Testis (tissue), 3 donors: ENCODE results near the gene SARDH. TPM values are rescaled to one million over a fixed set of nuclear protein-coding genes. Genes with fewer than 3 reads are reported as not detected.

Experiments
- DNase-seq: peaks from one replicate; pipeline ENCODE4 v3.0.0-alpha.2; 2019
- H3K27ac ChIP-seq, 2 donors: fragments of 200-600 bp; sonication (generic); one replicate each; pipeline ENCODE4 v1.5.1; 2019
- H3K27me3 ChIP-seq: fragments of 200-600 bp; sonication (generic); one replicate; pipeline ENCODE4 v1.5.1; 2019
- H3K36me3 ChIP-seq: fragments of 200-600 bp; sonication (generic); one replicate; pipeline ENCODE4 v1.5.1; 2017; ENCODE audit warnings: low read depth; ENCODE audit errors: missing control alignments
- H3K4me1 ChIP-seq: fragments of 200-600 bp; sonication (generic); one replicate; pipeline ENCODE4 v1.5.1; 2019
- H3K4me3 ChIP-seq, 2 donors: fragments of 200-600 bp; sonication (generic); one replicate each; pipeline ENCODE4 v1.5.1; 2017 to 2019
- H3K9me3 ChIP-seq: fragments of 200-600 bp; sonication (generic); one replicate; pipeline ENCODE4 v1.5.1; 2017
- POLR2A ChIP-seq: fragments of 450-650 bp; IDR thresholded peaks from one replicate; pipeline ENCODE4 v1.6.1; 2017; ENCODE audit warnings: antibody characterized with exemption, mild to moderate bottlenecking, moderate library complexity
- WGBS, 2 donors: methylation state at CpG; one replicate each; pipeline ENCODE4 v1.1.5; 2018; 5-methylcytosine and 5-hydroxymethylcytosine counted together
- intact Hi-C: fragments of 100-400 bp; cut with DNase I; formaldehyde crosslinking; loops from one replicate; pipeline ENCODE4 v1.15.1; 2023; ENCODE audit warnings: low total_unique reads
- polyA plus RNA-seq: library from polyadenylated mRNA; stranded (reverse); fragments of 350-450 nt; fragmentation: Illumina TruSeq; extraction: RNeasy Lipid Tissue Mini Kit (QIAGEN cat#74804); gene quantifications from one replicate; pipeline ENCODE4 v1.2.3, GENCODE V29; 2014; ENCODE audit warnings: low read depth, low replicate concordance; ENCODE audit not compliant: insufficient read depth
- total RNA-seq, 2 donors: library from RNA; depleted of rRNA; stranded (reverse); fragments of >200 nt; gene quantifications; one replicate each; pipeline ENCODE4 v1.2.3, GENCODE V29; 2016
- TF ChIP-seq, protein P1 (sequence below), 3 experiments: fragments of 450-650 bp in 2 of 3; fragments of 200-600 bp in 1 of 3; sonication (generic) in 1 of 3; IDR thresholded peaks; one replicate each; pipeline ENCODE4 v1.5.1; 2016 to 2019; ENCODE audit warnings: antibody characterized with exemption in 3 of 3, mild to moderate bottlenecking in 2 of 3, moderate library complexity in 1 of 3

SARDH gene
- total and polyA plus RNA-seq, 3 donors from 2014 or later = 2.6 to 7.2 (median 5.1) TPM

DNA sequence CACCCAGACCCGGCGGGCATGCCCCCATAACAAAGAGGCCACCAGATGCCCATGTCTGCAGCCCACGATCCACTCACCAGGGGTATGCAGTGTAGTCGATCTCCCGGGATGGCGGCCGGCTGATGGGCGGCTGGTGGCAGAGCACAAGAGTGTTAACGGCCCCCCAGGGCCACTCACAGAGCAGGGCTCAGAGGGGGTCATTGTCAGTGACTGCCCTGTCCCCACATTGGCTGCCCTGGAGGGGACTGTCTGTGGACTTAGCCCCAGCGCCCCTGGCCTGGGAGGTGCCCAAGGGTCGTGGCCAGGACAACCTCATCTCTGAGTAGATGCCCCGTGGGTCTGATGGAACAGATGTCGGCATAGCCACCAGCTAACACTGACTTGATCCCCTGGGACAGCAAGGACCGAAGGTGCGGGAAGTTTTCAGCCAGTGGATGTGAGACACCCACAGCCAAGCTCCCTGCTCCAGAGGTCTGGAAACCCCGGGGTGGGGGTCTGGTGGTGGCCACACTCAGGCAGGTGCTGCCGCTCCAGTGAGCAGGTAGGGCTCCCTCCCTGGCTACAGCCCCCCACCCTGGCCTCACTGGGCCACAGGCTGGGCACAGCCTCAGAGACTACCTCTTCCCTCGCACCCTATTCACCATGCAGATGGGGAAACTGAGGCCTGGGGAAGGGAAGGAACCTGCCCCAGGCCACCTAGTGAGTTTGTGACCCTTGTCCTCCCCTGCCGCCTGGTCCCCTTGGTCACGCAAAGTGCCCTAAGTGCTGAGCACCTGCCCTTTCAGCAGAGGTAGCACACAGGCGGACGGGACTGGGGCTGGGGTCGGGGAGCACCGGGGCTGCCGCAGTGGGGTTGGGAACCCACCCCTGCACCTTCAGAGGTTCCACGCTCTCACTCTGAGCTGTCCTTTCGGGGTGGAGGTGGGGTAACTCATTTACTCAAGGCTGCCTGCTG, 38.1 kb upstream of the SARDH start:
- Histone ChIP-seq H3K4me3 (no peak overlapping the region), H3K27ac (no peak overlapping the region), H3K9me3 (no peaks in the 10 kb centered on the region), H3K4me1 (peaks cover 4% of the 10 kb centered on the region), H3K27me3 (no peaks in the 10 kb centered on the region), H3K36me3 (no peaks in the 10 kb centered on the region)
- 96 to 97% methylated on average over 14 to 27 of the region's 27 CpGs for WGBS, 2 donors
- intact Hi-C loops = no loop called here
- TF ChIP-seq, protein P1, sequence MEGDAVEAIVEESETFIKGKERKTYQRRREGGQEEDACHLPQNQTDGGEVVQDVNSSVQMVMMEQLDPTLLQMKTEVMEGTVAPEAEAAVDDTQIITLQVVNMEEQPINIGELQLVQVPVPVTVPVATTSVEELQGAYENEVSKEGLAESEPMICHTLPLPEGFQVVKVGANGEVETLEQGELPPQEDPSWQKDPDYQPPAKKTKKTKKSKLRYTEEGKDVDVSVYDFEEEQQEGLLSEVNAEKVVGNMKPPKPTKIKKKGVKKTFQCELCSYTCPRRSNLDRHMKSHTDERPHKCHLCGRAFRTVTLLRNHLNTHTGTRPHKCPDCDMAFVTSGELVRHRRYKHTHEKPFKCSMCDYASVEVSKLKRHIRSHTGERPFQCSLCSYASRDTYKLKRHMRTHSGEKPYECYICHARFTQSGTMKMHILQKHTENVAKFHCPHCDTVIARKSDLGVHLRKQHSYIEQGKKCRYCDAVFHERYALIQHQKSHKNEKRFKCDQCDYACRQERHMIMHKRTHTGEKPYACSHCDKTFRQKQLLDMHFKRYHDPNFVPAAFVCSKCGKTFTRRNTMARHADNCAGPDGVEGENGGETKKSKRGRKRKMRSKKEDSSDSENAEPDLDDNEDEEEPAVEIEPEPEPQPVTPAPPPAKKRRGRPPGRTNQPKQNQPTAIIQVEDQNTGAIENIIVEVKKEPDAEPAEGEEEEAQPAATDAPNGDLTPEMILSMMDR (IDR thresholded peaks at IDR 0.05) = no peak
- TF ChIP-seq POLR2A = no peak
- no peak for DNase-seq

DNA sequence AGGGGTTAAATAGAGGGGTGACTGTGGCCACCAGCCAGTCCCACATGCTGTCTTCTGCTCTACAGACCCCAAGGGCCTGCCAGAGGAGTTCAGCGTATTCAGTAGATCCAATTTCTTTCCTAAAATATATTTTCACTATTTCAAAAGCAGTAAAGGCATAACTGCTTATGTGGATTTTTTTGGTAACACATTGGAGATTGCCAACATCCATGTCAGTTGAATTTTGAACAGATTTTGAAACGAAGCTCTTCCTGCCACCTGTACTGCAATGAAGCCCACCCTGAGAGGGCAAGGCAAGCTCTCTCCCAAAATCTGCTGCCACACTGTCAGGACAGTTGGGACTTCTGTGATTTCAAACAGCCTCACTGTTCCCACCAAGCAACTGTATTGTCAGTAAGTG, 37.1 kb upstream of the SARDH start:
- intact Hi-C loops = no loop called here
- Histone ChIP-seq H3K27me3 (no peaks in the 10 kb centered on the region), H3K4me3 (no peak overlapping the region), H3K4me1 (peaks cover 4% of the 10 kb centered on the region), H3K36me3 (no peaks in the 10 kb centered on the region), H3K9me3 (no peaks in the 10 kb centered on the region), H3K27ac (no peak overlapping the region)
- no peak for DNase-seq
- WGBS, 2 donors = 82 to 99% methylated on average over 2 of the region's 2 CpGs
- TF ChIP-seq, protein P1 (IDR thresholded peaks at IDR 0.05) = no peak
- TF ChIP-seq POLR2A = no peak

DNA sequence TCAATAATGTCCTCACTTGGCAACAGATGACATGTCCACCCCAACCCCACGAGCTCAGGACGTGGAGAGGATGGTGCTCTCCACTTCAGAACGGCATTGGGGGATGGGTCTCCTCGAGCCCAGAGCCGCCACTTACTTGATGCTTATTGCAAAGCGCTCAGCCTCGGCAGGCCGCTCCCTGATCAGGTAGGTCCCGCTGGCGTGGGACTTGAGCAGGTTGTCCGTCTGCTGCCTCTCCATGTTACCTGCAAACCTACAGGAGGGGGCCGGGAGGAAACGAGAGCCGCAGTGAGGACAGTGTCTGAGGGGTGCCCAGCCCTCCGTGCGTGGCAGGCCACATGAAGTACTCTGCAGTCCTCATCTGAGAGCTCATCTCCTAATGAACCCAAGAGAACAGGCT, 36.6 kb upstream of the SARDH start:
- no peak for DNase-seq

DNA sequence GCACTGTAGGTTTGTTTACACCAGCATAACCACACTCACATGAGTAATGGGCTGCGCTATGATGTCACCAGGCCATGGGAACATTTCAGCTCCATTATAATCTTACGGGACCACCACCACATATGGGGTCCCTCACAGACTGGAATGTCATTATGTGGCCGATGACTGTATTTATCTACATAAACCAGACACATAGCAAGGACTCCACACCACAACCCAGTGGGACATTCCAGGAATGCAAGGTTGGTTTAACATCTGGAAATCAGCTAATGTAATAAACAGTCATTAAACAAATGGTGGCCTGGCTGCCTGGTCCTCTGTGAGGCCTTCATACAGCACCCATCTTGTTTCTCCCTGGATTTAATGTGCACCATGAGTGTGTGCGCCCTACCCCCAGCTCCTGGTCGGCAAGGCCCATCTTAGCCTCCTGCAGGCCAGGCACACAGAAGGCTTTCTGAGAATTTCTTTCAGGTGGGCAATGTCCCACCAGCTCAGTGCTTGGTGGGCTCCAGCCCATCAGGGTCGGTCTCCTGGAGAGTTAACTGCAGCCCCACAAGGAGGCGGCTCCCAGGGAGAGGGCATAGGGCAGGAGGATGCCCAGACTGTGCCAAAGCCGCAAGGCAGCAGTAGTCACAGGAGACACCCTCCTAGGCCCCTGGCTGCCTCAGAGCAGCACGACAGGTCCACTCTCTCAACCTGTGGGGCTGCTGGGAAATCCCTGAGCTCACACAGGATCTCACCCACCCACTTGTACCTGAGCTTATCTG, 35.9 kb upstream of the SARDH start:
- Histone ChIP-seq H3K27ac (no peak overlapping the region), H3K27me3 (no peaks in the 10 kb centered on the region), H3K9me3 (no peaks in the 10 kb centered on the region), H3K4me3 (no peak overlapping the region), H3K4me1 (no peaks in the 10 kb centered on the region), H3K36me3 (no peaks in the 10 kb centered on the region)
- 89 to 98% methylated on average over 5 to 9 of the region's 9 CpGs for WGBS, 2 donors
- TF ChIP-seq POLR2A = no peak
- TF ChIP-seq, protein P1 (IDR thresholded peaks at IDR 0.05) = no peak
- DNase-seq = no peak
- intact Hi-C loops = no loop called here

More for the DNA sequence above, 36.6 kb upstream of the SARDH start:
- intact Hi-C loops = no loop called here
- WGBS, 2 donors = 91 to 96% methylated on average over 12 to 16 of the region's 16 CpGs
- H3K27ac ChIP-seq = no peak overlapping the region
- H3K4me3 ChIP-seq = no peak overlapping the region
- no peaks in the 10 kb centered on the region for H3K9me3 ChIP-seq
- H3K4me1 ChIP-seq = peaks cover 4% of the 10 kb centered on the region
- H3K27me3 ChIP-seq = no peaks in the 10 kb centered on the region
- H3K36me3 ChIP-seq = no peaks in the 10 kb centered on the region
- TF ChIP-seq POLR2A = no peak
- TF ChIP-seq, protein P1 (IDR thresholded peaks at IDR 0.05) = no peak
